Erythroblast (primary cell): ENCODE data around the gene MYCN.

Experiments used
- DNase-seq, 2 experiments: peaks; one replicate each; lab custom pipeline; 2025; lab: John Stamatoyannopoulos, UW
- GATA1 ChIP-seq: IDR thresholded peaks from 2 replicates; pipeline ENCODE4 v1.6.1; 2011; ENCODE audit warnings: low read depth, mild to moderate bottlenecking, control low read depth, low read length, moderate library complexity
- POLR2A ChIP-seq: IDR thresholded peaks from 2 replicates; pipeline ENCODE4 v1.6.1; 2011; ENCODE audit warnings: mild to moderate bottlenecking, low read length

The MYCN gene

GRCh38 chr2:15983496-15983895, 43.1 kb downstream of the MYCN start:
- TF ChIP-seq GATA1, result no peak
- TF ChIP-seq POLR2A, result no peak
- DNase-seq, result no peak

GRCh38 chr2:15984368-15985255, 44.3 kb downstream of the MYCN start:
- no peak for DNase-seq
- TF ChIP-seq POLR2A (no peak), GATA1 (no peak)

GRCh38 chr2:15985531-15985930, 45.2 kb downstream of the MYCN start:
- TF ChIP-seq GATA1 (no peak), POLR2A (no peak)
- DNase-seq, result no peak

- no peak for TF ChIP-seq GATA1
- no peak for TF ChIP-seq POLR2A
- no peak for DNase-seq
These were observed 45.8 kb downstream of the MYCN start for GRCh38 chr2:15986068-15986560.

- no peak for DNase-seq
- no peak for TF ChIP-seq GATA1
- no peak for TF ChIP-seq POLR2A
These were observed 46.3 kb downstream of the MYCN start for GRCh38 chr2:15986644-15987043.

- DNase-seq, result no peak
- no peak for TF ChIP-seq POLR2A
- no peak for TF ChIP-seq GATA1
These were observed 48.4 kb downstream of the MYCN start for GRCh38 chr2:15988733-15989132.

GRCh38 chr2:15989559-15989958, 49.2 kb downstream of the MYCN start:
- no peak for DNase-seq
- TF ChIP-seq GATA1 (no peak), POLR2A (no peak)

- no peak for DNase-seq
- TF ChIP-seq POLR2A (no peak), GATA1 (no peak)
These were observed 50.1 kb downstream of the MYCN start for GRCh38 chr2:15990151-15991101.

GRCh38 chr2:15991231-15991630, 50.9 kb downstream of the MYCN start:
- DNase-seq, result no peak
- TF ChIP-seq POLR2A (no peak), GATA1 (no peak)

- no peak for DNase-seq
- TF ChIP-seq GATA1 (no peak), POLR2A (no peak)
These were observed 52.3 kb downstream of the MYCN start for GRCh38 chr2:15992457-15993231.

- TF ChIP-seq GATA1 (no peak), POLR2A (no peak)
- DNase-seq, result no peak
These were observed 52.9 kb downstream of the MYCN start for GRCh38 chr2:15993232-15993610.

- DNase-seq, result no peak
- TF ChIP-seq POLR2A, result no peak
These were observed 53.3 kb downstream of the MYCN start for GRCh38 chr2:15993666-15994065.

- no peak for TF ChIP-seq GATA1
- TF ChIP-seq POLR2A, result no peak
- DNase-seq, result no peak
These were observed 55.3 kb downstream of the MYCN start for GRCh38 chr2:15995603-15996002.
